ENCODE data around the gene PLPP4.

The PLPP4 gene

DNA sequence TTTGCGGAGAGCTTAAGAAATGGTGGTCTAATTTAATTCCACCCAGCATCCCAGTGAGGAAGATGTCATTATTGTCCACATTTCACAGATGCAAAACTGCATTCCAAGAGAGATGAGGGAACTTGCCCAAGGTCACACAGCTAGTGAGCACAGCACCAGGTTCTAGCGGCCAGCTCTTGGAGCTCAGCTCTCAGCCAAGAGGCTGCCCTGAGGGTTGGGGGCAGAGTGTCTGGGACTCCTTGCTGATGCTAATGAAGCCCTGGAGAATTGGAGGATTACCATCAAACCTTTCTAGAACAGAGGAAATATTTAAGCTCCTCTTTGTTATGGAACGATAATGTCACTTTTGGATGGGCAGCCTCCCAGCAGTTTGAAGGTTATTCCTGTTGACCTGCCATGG, 48.0 kb downstream of the PLPP4 start:
- TF ChIP-seq GABPA (IDR thresholded peaks at IDR 0.05; ENCODE audit: low read depth) (no peak), SPI1 (IDR thresholded peaks at IDR 0.05; ENCODE audit: borderline replicate concordance, low read depth) (no peak), POLR2AphosphoS5 (IDR thresholded peaks at IDR 0.05; ENCODE audit: low read depth) (no peak), CTCF (IDR thresholded peaks at IDR 0.05; ENCODE audit: insufficient read depth, low read length) (no peak)
- TF ChIP-seq, protein P1, sequence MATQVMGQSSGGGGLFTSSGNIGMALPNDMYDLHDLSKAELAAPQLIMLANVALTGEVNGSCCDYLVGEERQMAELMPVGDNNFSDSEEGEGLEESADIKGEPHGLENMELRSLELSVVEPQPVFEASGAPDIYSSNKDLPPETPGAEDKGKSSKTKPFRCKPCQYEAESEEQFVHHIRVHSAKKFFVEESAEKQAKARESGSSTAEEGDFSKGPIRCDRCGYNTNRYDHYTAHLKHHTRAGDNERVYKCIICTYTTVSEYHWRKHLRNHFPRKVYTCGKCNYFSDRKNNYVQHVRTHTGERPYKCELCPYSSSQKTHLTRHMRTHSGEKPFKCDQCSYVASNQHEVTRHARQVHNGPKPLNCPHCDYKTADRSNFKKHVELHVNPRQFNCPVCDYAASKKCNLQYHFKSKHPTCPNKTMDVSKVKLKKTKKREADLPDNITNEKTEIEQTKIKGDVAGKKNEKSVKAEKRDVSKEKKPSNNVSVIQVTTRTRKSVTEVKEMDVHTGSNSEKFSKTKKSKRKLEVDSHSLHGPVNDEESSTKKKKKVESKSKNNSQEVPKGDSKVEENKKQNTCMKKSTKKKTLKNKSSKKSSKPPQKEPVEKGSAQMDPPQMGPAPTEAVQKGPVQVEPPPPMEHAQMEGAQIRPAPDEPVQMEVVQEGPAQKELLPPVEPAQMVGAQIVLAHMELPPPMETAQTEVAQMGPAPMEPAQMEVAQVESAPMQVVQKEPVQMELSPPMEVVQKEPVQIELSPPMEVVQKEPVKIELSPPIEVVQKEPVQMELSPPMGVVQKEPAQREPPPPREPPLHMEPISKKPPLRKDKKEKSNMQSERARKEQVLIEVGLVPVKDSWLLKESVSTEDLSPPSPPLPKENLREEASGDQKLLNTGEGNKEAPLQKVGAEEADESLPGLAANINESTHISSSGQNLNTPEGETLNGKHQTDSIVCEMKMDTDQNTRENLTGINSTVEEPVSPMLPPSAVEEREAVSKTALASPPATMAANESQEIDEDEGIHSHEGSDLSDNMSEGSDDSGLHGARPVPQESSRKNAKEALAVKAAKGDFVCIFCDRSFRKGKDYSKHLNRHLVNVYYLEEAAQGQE (IDR thresholded peaks at IDR 0.05; ENCODE audit: insufficient replicate concordance, low read depth): no peak
- Histone ChIP-seq H3K27ac (replicated peaks) (no peak overlapping the region), H3K4me3 (replicated peaks; ENCODE audit: insufficient read depth, low read length) (no peak overlapping the region), H3K27me3 (ENCODE audit: insufficient read depth, poor library complexity, severe bottlenecking) (no peaks in the 10 kb centered on the region)
- DNase-seq (ENCODE audit: low read depth in 1 of 2, low spot score in 1 of 2): no peak

DNA sequence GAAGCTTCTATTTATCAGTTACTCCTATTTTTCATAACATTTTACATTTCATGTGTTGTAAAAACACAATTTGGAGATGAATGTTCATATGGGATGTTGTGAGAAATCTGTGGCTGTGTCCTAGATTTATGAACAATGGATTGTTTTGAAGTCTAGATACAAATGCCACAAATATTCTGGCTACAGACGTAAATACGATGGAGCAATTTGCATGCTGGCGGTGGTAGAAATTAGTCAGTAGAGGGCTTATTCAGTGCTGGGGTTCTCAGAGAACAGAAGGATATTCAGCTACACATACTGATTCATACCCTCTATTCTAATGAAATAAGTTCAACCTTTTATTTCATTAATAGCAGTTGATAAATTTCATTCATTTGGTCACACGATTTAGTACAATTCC, 48.8 kb downstream of the PLPP4 start:
- TF ChIP-seq POLR2AphosphoS5 (IDR thresholded peaks at IDR 0.05; ENCODE audit: low read depth) (no peak), CTCF (IDR thresholded peaks at IDR 0.05; ENCODE audit: insufficient read depth, low read length) (no peak), SPI1 (IDR thresholded peaks at IDR 0.05; ENCODE audit: borderline replicate concordance, low read depth) (no peak), GABPA (IDR thresholded peaks at IDR 0.05; ENCODE audit: low read depth) (no peak)
- TF ChIP-seq, protein P1 (IDR thresholded peaks at IDR 0.05; ENCODE audit: insufficient replicate concordance, low read depth): no peak
- Histone ChIP-seq H3K4me3 (replicated peaks; ENCODE audit: insufficient read depth, low read length) (no peak overlapping the region), H3K27me3 (ENCODE audit: insufficient read depth, poor library complexity, severe bottlenecking) (no peaks in the 10 kb centered on the region), H3K27ac (replicated peaks) (no peak overlapping the region)
- DNase-seq (ENCODE audit: low read depth in 1 of 2, low spot score in 1 of 2): no peak

DNA sequence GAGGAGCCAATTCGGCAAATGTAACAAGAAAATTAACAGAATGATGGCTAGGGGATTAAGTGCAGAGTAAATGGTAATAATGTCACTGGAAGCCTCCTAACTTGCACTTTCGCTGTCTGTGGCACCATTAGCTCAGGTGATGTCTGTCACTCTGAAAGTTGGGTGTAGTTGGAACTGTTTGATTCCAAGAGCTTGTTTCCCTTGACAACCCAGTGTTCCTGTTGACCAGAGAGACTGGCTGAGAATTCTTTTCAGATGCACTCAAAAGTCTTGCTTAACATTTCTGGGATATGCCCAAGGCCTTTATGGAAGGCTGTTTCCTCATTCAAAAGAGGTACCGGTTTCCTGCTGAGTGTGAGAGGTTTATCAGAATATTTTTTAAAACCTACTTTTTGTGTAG, 49.6 kb downstream of the PLPP4 start:
- no peak for DNase-seq (ENCODE audit: low read depth in 1 of 2, low spot score in 1 of 2)
- Histone ChIP-seq H3K27ac (replicated peaks) (no peak overlapping the region), H3K4me3 (replicated peaks; ENCODE audit: insufficient read depth, low read length) (no peak overlapping the region), H3K27me3 (ENCODE audit: insufficient read depth, poor library complexity, severe bottlenecking) (no peaks in the 10 kb centered on the region)
- no peak for TF ChIP-seq GABPA (IDR thresholded peaks at IDR 0.05; ENCODE audit: low read depth)
- TF ChIP-seq SPI1 (IDR thresholded peaks at IDR 0.05; ENCODE audit: borderline replicate concordance, low read depth): no peak
- TF ChIP-seq POLR2AphosphoS5 (IDR thresholded peaks at IDR 0.05; ENCODE audit: low read depth): no peak
- no peak for TF ChIP-seq CTCF (IDR thresholded peaks at IDR 0.05; ENCODE audit: insufficient read depth, low read length)
- TF ChIP-seq, protein P1 (IDR thresholded peaks at IDR 0.05; ENCODE audit: insufficient replicate concordance, low read depth): no peak

Measured in HL-60 (cell line).